HG02642 (cell line): ENCODE measurements around the gene PIP4K2B.
"Not testable (repeated sequence)": the region's sequence is repeated elsewhere in the genome, so short reads cannot be mapped to it uniquely, and the experiment has no call there.

Experiments
- ATAC-seq: cut with Tn5 transposase; IDR thresholded peaks from one replicate; pipeline ENCODE4 v1.9.1; 2021; ENCODE audit warnings: mild to moderate bottlenecking; ENCODE audit not compliant: unreplicated experiment, poor library complexity

Gene PIP4K2B

GRCh38 chr17:38799501-38800236 is at the start of gene PIP4K2B:
Gene PIP4K2B (minus strand): TSS chr17:38799556. CDS start chr17:38799424, 132 bp downstream.
- peak; percentile 87 for ATAC-seq

DNA sequence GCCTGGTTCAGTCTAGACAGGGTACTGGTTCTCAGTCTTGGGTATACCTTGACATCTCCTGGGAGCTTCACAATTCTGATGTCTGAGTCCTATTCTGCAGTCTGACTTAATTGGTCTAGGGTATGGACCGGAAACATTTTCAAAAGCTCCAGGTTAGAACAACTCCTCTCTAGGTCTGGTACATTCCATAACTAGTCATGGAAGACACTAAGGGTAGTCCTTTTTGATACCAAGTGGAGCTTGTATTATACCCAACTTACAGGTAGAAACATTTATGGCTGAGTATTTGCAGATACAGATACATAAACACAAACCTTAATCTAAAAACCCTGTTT is 49.2 kb upstream of the PIP4K2B start:
- no peak for ATAC-seq

DNA sequence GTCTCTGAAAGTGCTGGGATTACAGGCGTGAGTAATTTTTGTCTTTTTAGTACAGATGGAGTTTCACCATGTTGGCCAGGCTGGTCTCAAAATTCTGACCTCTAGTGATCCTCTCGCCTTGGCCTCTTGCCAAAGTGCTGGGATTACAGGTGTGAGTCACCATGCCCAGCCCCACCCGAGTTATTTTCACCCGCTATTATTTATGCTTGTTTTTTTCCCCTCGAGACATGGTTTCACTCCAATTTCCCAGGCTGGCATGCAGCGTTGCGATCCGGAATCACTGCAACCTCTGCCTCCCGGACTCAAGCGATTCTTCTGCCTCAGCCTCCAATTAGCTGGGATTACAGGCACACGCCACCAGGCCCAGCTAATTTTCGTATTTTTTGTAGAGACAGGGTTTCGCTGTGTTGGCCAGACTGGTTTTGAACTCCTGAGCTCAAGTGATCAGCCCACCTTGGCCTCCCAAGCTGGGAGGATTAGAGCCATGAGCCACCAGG is 45.0 kb upstream of the PIP4K2B start:
- no peak for ATAC-seq

GRCh38 chr17:38825762-38826247 is 26.4 kb upstream of the PIP4K2B start:
- ATAC-seq = no peak

GRCh38 chr17:38824899-38825761 is 25.8 kb upstream of the PIP4K2B start, which contains the start of gene CWC25:
Gene CWC25 (minus strand): TSS chr17:38825321. CDS start chr17:38825183, 138 bp downstream.
- peak; percentile 86 for ATAC-seq

GRCh38 chr17:38815576-38816193 is 16.3 kb upstream of the PIP4K2B start:
- ATAC-seq = no peak

DNA sequence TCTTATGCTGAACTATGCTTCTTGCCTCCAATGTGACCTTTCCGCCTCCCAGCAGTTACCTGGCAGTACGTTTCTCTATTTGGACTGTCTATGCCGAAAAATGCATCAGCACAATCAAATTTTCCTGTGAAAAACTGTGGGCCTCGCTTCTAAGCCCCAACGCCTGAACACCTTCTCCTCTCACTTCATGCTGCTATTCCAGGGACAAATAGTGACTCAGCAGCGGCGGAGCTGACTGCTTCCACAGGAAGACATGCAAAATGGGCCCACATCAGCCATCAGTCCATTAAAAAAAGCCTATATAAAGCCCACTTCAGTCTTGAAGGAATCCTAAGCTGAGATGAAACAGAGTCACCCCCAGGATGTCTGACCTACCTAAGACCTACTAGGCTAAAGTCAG is 10.5 kb upstream of the PIP4K2B start:
- ATAC-seq = no peak

- ATAC-seq = no peak
Measured at GRCh38 chr17:38800237-38800760, 943 bp upstream of the PIP4K2B start.

DNA sequence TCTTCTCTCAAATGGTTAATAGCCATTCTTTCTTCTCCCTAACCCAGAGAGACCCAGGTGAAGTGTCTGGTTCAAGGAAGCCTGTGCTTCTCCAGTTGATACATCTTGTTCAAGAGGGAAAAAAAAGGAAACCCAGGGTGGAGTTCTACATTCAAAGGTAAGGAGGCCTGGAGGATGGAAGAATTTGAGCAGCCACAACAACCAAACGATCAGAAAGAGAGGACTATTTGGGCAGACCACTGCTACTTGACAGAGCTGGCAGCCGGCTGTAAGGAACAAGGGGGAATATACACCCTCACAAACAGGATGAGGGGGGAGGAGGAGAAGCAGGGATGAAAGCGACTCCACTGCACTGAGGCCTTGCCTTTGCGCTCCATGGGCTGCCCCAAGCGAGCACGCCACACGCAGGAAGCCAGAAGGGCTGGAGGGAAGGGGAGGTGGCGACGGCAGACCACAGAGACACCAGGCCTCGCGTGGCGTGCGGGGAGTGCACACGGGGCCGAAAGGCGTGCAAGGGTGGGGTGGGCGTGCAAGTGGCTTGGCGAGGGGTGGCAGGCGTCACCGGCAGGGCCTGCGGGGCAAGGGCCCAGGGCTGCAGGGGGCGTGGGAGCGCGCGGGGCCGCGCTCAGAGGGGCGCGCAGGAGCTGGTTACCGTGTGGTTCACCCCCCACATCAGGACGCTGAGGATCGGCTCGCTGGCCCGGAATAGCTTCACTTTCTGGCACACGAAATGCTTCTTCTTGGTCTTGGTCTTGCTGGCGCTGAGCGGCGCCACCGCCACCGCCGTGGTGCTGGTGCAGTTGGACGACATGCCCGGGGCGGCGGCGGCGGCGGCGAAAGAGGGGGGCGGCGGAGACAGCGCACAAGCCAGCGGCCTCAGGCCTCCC is 499 bp downstream of the PIP4K2B start:
- peak; percentile 27 for ATAC-seq

- ATAC-seq = no peak
Measured at GRCh38 chr17:38797828-38798227, 1.5 kb downstream of the PIP4K2B start.

GRCh38 chr17:38797158-38797490 is 2.2 kb downstream of the PIP4K2B start:
- no peak for ATAC-seq

- ATAC-seq = no peak
Measured at GRCh38 chr17:38796451-38797157, 2.8 kb downstream of the PIP4K2B start.

DNA sequence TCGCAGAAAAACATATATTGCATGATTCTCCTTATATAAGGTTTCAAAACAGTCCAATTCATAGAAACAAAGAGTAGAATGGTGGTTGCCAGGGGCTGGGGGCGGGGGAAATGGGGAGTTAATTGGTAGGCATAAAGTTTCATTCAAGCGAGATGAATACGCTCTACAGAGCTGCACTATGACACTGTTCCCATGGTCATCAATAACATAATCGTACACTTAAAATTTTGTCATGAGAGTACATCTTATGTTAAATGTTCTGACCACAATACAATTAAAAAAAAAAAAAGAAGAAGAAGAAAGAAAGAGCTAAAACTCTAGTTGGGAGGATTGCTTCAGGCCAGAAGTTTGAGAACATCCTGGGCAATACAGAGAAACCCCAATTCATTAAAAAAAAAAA is 5.1 kb downstream of the PIP4K2B start:
- no peak for ATAC-seq

DNA sequence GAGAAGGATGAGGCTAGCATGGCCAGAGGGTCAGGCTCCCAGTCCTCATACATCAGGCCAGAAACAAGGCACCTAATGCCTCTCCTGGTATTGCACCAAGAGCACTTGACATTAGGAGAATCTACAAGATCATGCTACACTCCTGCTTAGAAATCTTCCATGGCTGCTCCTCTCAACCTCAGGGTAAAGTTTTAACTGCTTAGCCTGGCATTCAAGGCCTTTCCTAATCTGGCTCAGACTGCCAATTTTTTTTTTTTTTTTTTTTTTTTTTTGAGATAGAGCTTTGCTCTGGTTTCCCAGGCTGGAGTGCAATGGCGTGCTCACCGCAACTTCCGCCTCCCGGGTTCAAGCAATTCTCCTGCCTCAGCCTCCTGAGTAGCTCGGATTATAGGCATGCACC is 8.2 kb downstream of the PIP4K2B start:
- ATAC-seq = no peak

GRCh38 chr17:38790148-38790707 is 9.1 kb downstream of the PIP4K2B start:
- ATAC-seq = not testable (repeated sequence)

GRCh38 chr17:38789185-38789584 is 10.2 kb downstream of the PIP4K2B start:
- ATAC-seq = no peak

- ATAC-seq = not testable (repeated sequence)
Measured at GRCh38 chr17:38787999-38788398, 11.4 kb downstream of the PIP4K2B start.

DNA sequence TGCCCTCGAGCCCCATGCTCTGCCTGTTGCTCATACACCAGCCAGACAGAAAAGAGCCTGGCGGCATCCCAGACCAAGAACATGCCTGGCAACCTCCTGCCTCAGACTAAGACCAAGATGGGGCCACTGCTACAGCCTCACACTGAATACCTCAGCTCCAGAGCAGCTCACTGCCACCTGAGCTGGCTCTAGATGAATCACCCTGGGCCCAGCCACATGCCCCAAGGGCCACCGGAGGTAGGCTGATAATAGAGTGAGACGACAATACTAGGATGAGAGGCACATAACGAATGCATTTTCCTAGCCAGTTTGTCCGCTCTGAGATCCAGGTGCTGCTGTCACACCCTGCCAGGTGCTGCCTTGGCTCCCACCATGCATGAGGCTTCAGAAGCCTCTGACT is 13.0 kb downstream of the PIP4K2B start:
- ATAC-seq = no peak

DNA sequence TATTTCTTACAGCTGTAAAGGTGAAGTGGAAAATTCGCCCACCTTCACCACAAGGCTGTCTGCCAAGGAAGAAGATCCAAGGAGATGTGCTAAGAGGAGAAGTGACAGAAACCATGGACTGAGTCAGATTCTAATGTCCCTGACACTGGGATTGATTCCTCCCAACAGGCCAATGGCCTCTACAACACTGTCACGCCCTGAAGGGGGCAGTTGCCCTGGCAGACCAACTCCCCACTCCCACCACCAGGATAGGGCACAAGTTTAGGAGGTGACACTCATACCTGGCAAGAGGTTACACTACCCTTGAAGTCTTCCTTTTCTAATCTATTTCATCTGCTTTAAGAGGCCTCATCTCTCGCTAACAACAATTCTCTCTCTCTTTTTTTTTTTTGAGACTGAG is 16.1 kb downstream of the PIP4K2B start:
- ATAC-seq = no peak
